Thoracic aorta (tissue), 2 donors: ENCODE data around the gene BARX1. TPM values are rescaled to one million over a fixed set of nuclear protein-coding genes. Genes with fewer than 3 reads are reported as not detected.

Experiments
- ATAC-seq: fragments of 150-250 bp; one replicate; pipeline ENCODE4 v1.8.0; 2017; ENCODE audit warnings: low read depth; ENCODE audit not compliant: insufficient number of reproducible peaks, low FRiP score
- DNase-seq: peaks from one replicate; pipeline ENCODE4 v3.0.0-alpha.2; 2020; ENCODE audit warnings: low spot score
- H3K27ac ChIP-seq, 2 donors: fragments of 200-600 bp; sonication (generic); 1 replicate in 1 of 2; 2 replicates in 1 of 2; pipeline ENCODE4 v1.5.1; 2016; ENCODE audit warnings: mild to moderate bottlenecking in 2 of 2, moderate library complexity in 2 of 2
- H3K27me3 ChIP-seq: fragments of 200-600 bp; sonication (generic); replicated peaks from 2 replicates; pipeline ENCODE4 v1.6.0; 2016; ENCODE audit warnings: mild to moderate bottlenecking; ENCODE audit not compliant: insufficient read depth
- H3K36me3 ChIP-seq: fragments of 200-600 bp; sonication (generic); one replicate; pipeline ENCODE4 v1.5.1; 2016
- H3K4me1 ChIP-seq, 2 donors: fragments of 200-600 bp; sonication (generic); 1 replicate in 1 of 2; 2 replicates in 1 of 2; pipeline versions ENCODE4 v1.5.1 to v1.6.0; 2016; ENCODE audit warnings: low read depth in 2 of 2, mild to moderate bottlenecking in 1 of 2; ENCODE audit not compliant: control insufficient read depth in 1 of 2
- H3K4me3 ChIP-seq: fragments of 200-600 bp; sonication (generic); 2 replicates; pipeline ENCODE4 v1.5.1; 2016; ENCODE audit warnings: mild to moderate bottlenecking
- H3K9me3 ChIP-seq: fragments of 200-600 bp; sonication (generic); 2 replicates; pipeline ENCODE4 v1.5.1; 2016
- total RNA-seq, 2 donors: library from RNA; depleted of rRNA; stranded (reverse); fragments of >200 nt; gene quantifications; one replicate each; pipeline versions ENCODE4 v1.1.0 to v1.2.3, GENCODE V29; 2016
- TF ChIP-seq, protein P1 (sequence below): fragments of 200-600 bp; sonication (generic); IDR thresholded peaks from one replicate; pipeline ENCODE4 v1.5.1; 2019; ENCODE audit warnings: antibody characterized with exemption

Gene BARX1
- total RNA-seq, 2 donors from 2014 or later: not detected

DNA sequence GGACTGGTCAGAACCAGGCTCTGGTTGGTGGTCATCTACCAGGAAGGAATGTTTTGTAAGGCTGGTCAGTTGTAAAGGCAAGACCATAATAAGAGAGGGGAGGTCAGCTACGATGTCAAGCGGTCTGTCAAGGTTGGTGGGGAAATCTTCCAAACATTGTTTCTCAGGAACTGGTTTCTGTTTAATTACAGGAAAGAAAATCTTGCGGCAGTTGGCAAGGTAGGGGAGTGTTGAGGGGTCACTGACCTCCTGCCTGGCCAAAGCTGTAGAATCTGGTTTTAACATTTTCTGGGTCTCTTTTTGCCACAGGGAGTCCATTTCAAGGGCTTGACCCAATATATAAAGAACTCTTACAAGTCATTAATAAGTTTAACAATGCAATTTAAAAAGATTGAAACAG lies 39.0 kb upstream of the BARX1 start:
- ATAC-seq (no peak), DNase-seq (no peak)
- Histone ChIP-seq H3K9me3 (no peaks in the 10 kb centered on the region), H3K36me3 (no peaks in the 10 kb centered on the region), H3K4me3 (no peak overlapping the region), H3K27ac (no peak overlapping the region), H3K27me3 (no peaks in the 10 kb centered on the region), H3K4me1 (no peaks in the 10 kb centered on the region)
- TF ChIP-seq, protein P1, sequence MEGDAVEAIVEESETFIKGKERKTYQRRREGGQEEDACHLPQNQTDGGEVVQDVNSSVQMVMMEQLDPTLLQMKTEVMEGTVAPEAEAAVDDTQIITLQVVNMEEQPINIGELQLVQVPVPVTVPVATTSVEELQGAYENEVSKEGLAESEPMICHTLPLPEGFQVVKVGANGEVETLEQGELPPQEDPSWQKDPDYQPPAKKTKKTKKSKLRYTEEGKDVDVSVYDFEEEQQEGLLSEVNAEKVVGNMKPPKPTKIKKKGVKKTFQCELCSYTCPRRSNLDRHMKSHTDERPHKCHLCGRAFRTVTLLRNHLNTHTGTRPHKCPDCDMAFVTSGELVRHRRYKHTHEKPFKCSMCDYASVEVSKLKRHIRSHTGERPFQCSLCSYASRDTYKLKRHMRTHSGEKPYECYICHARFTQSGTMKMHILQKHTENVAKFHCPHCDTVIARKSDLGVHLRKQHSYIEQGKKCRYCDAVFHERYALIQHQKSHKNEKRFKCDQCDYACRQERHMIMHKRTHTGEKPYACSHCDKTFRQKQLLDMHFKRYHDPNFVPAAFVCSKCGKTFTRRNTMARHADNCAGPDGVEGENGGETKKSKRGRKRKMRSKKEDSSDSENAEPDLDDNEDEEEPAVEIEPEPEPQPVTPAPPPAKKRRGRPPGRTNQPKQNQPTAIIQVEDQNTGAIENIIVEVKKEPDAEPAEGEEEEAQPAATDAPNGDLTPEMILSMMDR: no peak

- Histone ChIP-seq H3K4me3 (no peak overlapping the region), H3K27ac (no peak overlapping the region), H3K36me3 (no peaks in the 10 kb centered on the region), H3K27me3 (no peaks in the 10 kb centered on the region), H3K9me3 (no peaks in the 10 kb centered on the region), H3K4me1 (no peaks in the 10 kb centered on the region)
- TF ChIP-seq, protein P1: no peak
- ATAC-seq (no peak), DNase-seq (no peak)
Observed at GRCh38 chr9:93992830-93993229, 37.7 kb upstream of the BARX1 start.

DNA sequence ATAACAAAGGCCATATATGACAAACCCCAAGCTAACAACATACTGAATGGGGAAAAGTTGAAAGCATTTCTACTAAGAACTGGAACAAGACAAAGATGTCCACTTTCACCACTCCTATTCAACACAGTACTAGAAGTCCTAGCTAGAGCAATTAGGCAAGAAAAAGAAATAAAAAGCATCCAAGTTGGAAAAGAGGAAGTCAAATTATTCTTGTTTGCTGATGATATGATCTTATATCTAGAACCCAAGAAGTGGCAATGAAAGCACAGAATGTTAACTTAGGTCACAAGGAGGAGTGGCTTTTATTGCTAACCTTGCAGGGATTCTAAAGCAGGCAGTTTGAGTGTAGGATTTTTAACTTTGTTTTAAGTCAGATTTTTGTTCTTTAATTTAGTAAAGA lies 35.3 kb upstream of the BARX1 start:
- H3K27me3 ChIP-seq: no peaks in the 10 kb centered on the region
- H3K9me3 ChIP-seq: peaks cover 7% of the 10 kb centered on the region
- no peaks in the 10 kb centered on the region for H3K4me1 ChIP-seq
- no peak overlapping the region for H3K4me3 ChIP-seq
- ATAC-seq: no peak
- DNase-seq: no peak
- no peaks in the 10 kb centered on the region for H3K36me3 ChIP-seq
- TF ChIP-seq, protein P1: no peak
- no peak overlapping the region for H3K27ac ChIP-seq

DNA sequence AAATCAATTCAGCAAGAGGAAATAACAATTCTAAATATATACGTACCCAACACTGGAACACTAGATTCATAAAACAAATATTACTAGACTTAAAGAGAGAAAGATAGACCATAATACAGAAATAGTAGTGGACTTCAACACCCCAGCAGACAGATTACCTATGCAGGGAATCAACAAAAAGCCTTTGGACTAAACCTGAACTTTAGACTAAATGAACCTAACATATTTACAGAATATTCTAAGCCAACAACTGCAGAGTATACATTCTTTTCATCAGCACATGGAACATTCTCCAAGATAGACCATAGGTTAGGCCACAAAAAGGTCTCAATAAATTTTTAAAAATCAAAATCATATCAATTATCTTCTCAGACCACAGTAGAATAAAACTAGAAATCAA lies 32.9 kb upstream of the BARX1 start:
- no peaks in the 10 kb centered on the region for H3K27me3 ChIP-seq
- DNase-seq: no peak

GRCh38 chr9:93984860-93985259 lies 29.7 kb upstream of the BARX1 start:
- H3K36me3 ChIP-seq: no peaks in the 10 kb centered on the region
- H3K27me3 ChIP-seq: no peaks in the 10 kb centered on the region
- H3K9me3 ChIP-seq: peaks cover 7% of the 10 kb centered on the region
- TF ChIP-seq, protein P1: no peak
- H3K4me3 ChIP-seq: no peak overlapping the region
- H3K4me1 ChIP-seq: no peaks in the 10 kb centered on the region
- DNase-seq (no peak), ATAC-seq (no peak)
- no peak overlapping the region for H3K27ac ChIP-seq

More for the DNA sequence above, 32.9 kb upstream of the BARX1 start:
- H3K27ac ChIP-seq: no peak overlapping the region
- H3K4me3 ChIP-seq: no peak overlapping the region
- ATAC-seq: no peak
- no peaks in the 10 kb centered on the region for H3K36me3 ChIP-seq
- TF ChIP-seq, protein P1: no peak
- no peaks in the 10 kb centered on the region for H3K4me1 ChIP-seq
- H3K9me3 ChIP-seq: peaks cover 7% of the 10 kb centered on the region
